Ovary (tissue), 3 donors: ENCODE measurements around the gene FKBP6.

Experiments used
- EP300 ChIP-seq: sonication (generic); formaldehyde crosslinking; IDR thresholded peaks from one replicate; pipeline ENCODE4 v1.6.1; 2017; ENCODE audit warnings: antibody characterized with exemption
- POLR2A ChIP-seq: fragments of 450-650 bp; IDR thresholded peaks from one replicate; pipeline ENCODE4 v1.6.1; 2017; ENCODE audit warnings: antibody characterized with exemption, mild to moderate bottlenecking, moderate library complexity
- TF ChIP-seq, protein P1 (sequence below), 3 donors: fragments of 450-650 bp in 2 of 3; fragments of 200-600 bp in 1 of 3; IDR thresholded peaks; one replicate each; pipeline versions ENCODE4 v1.5.1 to v1.8.0; 2016 to 2022; ENCODE audit warnings: antibody characterized with exemption in 3 of 3, mild to moderate bottlenecking in 1 of 3
- donor health status: DM: no; HTN: no; CAD: no.

DNA sequence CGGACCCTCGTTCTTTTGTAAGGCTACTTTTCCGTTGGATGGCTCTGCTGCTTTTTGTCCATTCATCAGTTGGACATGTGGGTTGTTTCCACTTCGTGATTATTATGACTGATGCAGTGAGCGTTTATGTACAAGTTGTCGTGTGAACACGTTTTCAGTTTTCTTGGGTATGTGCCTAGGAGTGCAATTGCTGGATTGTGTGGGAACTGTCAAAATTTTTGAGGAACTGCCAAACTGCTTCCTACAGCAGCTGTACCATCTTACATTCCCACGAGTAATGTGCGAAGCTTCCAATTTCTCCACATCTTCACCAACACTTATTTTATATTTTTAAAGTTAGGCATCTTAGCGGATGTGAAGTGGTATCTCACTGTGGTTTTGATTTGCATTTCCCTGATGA lies 10.4 kb downstream of the FKBP6 start:
- TF ChIP-seq, protein P1, sequence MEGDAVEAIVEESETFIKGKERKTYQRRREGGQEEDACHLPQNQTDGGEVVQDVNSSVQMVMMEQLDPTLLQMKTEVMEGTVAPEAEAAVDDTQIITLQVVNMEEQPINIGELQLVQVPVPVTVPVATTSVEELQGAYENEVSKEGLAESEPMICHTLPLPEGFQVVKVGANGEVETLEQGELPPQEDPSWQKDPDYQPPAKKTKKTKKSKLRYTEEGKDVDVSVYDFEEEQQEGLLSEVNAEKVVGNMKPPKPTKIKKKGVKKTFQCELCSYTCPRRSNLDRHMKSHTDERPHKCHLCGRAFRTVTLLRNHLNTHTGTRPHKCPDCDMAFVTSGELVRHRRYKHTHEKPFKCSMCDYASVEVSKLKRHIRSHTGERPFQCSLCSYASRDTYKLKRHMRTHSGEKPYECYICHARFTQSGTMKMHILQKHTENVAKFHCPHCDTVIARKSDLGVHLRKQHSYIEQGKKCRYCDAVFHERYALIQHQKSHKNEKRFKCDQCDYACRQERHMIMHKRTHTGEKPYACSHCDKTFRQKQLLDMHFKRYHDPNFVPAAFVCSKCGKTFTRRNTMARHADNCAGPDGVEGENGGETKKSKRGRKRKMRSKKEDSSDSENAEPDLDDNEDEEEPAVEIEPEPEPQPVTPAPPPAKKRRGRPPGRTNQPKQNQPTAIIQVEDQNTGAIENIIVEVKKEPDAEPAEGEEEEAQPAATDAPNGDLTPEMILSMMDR (IDR thresholded peaks at IDR 0.05): no peak
- TF ChIP-seq EP300 (no peak), POLR2A (no peak)
